ENCODE results near the gene C5orf22. TPM values are rescaled to one million over a fixed set of nuclear protein-coding genes. Genes with fewer than 3 reads are reported as not detected.

Gene C5orf22
- total and polyA plus RNA-seq, 10 of the 15 experiments (the other 5 are each of a cell fraction or from before 2014, with no cell fraction given): 10.5 to 35.5 (median 24.0) TPM

DNA sequence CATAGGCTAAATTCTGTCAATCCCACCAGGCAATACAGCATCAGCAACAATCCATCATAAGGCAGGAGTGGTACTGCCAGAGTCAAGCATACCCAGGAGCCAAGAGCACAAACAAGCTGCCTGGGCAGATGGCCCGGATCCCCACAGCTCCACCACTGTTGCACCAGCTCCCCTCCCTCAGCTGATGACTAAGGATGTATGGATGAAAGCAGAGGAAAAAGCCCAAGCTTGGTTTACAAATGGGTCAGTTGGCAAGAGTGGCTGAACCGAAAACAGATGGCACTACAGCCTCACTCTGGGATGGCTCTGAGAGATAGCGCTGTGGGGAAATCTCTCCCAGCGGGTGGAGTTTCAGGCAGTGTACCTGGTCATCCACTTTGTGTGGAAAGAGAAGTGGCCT lies 29.6 kb upstream of the C5orf22 start:
- DNase-seq (ENCODE audit: low read depth, low spot score): no peak
- H3K79me2 ChIP-seq (ENCODE audit: control insufficient read depth, insufficient read depth, low read length): no peaks in the 10 kb centered on the region
- H3K9me3 ChIP-seq (replicated peaks; ENCODE audit: control insufficient read depth, insufficient read depth, low read length): no peaks in the 10 kb centered on the region
- SMC1A ChIA-PET (ENCODE audit: uncharacterized antibody, unreplicated experiment): no interaction called here
- no peak overlapping the region for H3K4me2 ChIP-seq (ENCODE audit: control insufficient read depth, insufficient read depth)
- WGBS (ENCODE audit: insufficient coverage, insufficient replicate concordance, low lambda C conversion rate, missing lambda C conversion rate): 98% methylated on average over 4 of the region's 4 CpGs
- no peak overlapping the region for H3K27ac ChIP-seq (ENCODE audit: control insufficient read depth, insufficient read depth)
- no peak overlapping the region for H3K9ac ChIP-seq (ENCODE audit: control insufficient read depth, insufficient read depth, low read length)
- ATAC-seq: no peak
- no peaks in the 10 kb centered on the region for H3K4me1 ChIP-seq (ENCODE audit: control insufficient read depth, insufficient read depth, low read length)
- no peak overlapping the region for H3K4me3 ChIP-seq
- no peak overlapping the region for H2AFZ ChIP-seq (ENCODE audit: control insufficient read depth, low read depth, low read length)
- TF ChIP-seq SRF (IDR thresholded peaks at IDR 0.05; ENCODE audit: low read depth in 2 of 2, low read length in 2 of 2) (no peak), MTA3 (IDR thresholded peaks at IDR 0.05; ENCODE audit: borderline replicate concordance, low read length) (no peak), JUND (IDR thresholded peaks at IDR 0.05; ENCODE audit: low read depth, low read length) (no peak), EP300 (IDR thresholded peaks at IDR 0.05; ENCODE audit: borderline replicate concordance in 1 of 2, control insufficient read depth in 1 of 2, low read depth in 2 of 2, low read length in 2 of 2) (no peak), TCF3 (IDR thresholded peaks at IDR 0.05; ENCODE audit: borderline replicate concordance, insufficient read depth, low read depth, low read length) (no peak), SP1 (IDR thresholded peaks at IDR 0.05; ENCODE audit: low read depth, low read length) (no peak), YY1 (IDR thresholded peaks at IDR 0.05; ENCODE audit: low read depth, low read length) (no peak), ZNF24 (IDR thresholded peaks at IDR 0.05) (no peak)
- TF ChIP-seq, protein P1, sequence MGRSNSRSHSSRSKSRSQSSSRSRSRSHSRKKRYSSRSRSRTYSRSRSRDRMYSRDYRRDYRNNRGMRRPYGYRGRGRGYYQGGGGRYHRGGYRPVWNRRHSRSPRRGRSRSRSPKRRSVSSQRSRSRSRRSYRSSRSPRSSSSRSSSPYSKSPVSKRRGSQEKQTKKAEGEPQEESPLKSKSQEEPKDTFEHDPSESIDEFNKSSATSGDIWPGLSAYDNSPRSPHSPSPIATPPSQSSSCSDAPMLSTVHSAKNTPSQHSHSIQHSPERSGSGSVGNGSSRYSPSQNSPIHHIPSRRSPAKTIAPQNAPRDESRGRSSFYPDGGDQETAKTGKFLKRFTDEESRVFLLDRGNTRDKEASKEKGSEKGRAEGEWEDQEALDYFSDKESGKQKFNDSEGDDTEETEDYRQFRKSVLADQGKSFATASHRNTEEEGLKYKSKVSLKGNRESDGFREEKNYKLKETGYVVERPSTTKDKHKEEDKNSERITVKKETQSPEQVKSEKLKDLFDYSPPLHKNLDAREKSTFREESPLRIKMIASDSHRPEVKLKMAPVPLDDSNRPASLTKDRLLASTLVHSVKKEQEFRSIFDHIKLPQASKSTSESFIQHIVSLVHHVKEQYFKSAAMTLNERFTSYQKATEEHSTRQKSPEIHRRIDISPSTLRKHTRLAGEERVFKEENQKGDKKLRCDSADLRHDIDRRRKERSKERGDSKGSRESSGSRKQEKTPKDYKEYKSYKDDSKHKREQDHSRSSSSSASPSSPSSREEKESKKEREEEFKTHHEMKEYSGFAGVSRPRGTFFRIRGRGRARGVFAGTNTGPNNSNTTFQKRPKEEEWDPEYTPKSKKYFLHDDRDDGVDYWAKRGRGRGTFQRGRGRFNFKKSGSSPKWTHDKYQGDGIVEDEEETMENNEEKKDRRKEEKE (IDR thresholded peaks at IDR 0.05): no peak
- TF ChIP-seq, protein P2, sequence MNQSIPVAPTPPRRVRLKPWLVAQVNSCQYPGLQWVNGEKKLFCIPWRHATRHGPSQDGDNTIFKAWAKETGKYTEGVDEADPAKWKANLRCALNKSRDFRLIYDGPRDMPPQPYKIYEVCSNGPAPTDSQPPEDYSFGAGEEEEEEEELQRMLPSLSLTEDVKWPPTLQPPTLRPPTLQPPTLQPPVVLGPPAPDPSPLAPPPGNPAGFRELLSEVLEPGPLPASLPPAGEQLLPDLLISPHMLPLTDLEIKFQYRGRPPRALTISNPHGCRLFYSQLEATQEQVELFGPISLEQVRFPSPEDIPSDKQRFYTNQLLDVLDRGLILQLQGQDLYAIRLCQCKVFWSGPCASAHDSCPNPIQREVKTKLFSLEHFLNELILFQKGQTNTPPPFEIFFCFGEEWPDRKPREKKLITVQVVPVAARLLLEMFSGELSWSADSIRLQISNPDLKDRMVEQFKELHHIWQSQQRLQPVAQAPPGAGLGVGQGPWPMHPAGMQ (IDR thresholded peaks at IDR 0.05; ENCODE audit: borderline replicate concordance): no peak
- RAD21 ChIA-PET (ENCODE audit: unreplicated experiment): no interaction called here
- in situ Hi-C loops (cut with MboI) (no loop called here), intact Hi-C loops (cut with micrococcal nuclease; ENCODE audit: unreplicated experiment) (no loop called here)
- CTCF ChIA-PET: no interaction called here
- H3K36me3 ChIP-seq (ENCODE audit: control insufficient read depth in 2 of 2, insufficient read depth in 2 of 2, low read length in 1 of 2): peaks cover 19 to 46% of the 10 kb centered on the region in 2 experiments
- H3K27me3 ChIP-seq (replicated peaks in 1 of 2; ENCODE audit: control insufficient read depth in 2 of 2, insufficient read depth in 2 of 2, low read length in 1 of 2): no peaks in the 10 kb centered on the region
- POLR2A ChIA-PET: no interaction called here
- FAIRE-seq: no peak
- H4K20me1 ChIP-seq (ENCODE audit: control insufficient read depth, insufficient read depth): no peaks in the 10 kb centered on the region
- BruUV-seq (replicated peaks): no TSS peak
